ENCODE measurements around the gene C19orf67. TPM values are rescaled to one million over a fixed set of nuclear protein-coding genes. Genes with fewer than 3 reads are reported as not detected.

The C19orf67 gene
- total and polyA plus RNA-seq, 2 donors from 2014 or later = not detected

DNA sequence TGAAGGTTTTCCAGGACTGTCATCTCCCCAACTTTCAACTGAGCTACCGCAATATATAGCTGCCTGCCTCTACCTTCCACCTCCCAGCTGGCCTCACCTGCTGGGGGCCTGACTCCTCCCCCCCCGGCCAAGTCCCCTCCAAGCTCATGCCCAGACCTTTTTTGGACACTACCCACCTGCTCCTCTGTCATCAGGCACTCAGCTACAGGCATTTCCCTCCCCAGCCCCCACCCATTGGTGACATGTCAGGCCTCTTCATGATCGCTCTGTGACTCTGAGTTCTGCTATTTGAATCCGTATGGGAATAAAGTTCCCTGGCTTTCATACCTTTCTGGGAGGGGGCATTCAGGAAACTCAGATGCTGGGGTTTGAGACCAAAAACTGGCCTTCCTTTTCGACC lies 30.2 kb upstream of the C19orf67 start:
- Histone ChIP-seq H3K27ac (ENCODE audit: low read depth in 2 of 2, low read length in 2 of 2) (no peak overlapping the region), H3K9ac (ENCODE audit: low read length in 3 of 3) (no peak overlapping the region), H3K27me3 (ENCODE audit: control insufficient read depth, insufficient read depth, low read length) (no peaks in the 10 kb centered on the region), H3K4me1 (ENCODE audit: control insufficient read depth in 2 of 3, insufficient read depth in 2 of 3, low read depth in 1 of 3, low read length in 3 of 3) (peaks cover 0 to 49% (median 37%) of the 10 kb centered on the region in 3 donors), H3K36me3 (ENCODE audit: control insufficient read depth in 2 of 3, insufficient read depth in 3 of 3, low read length in 3 of 3) (no peaks in the 10 kb centered on the region), H3K9me3 (ENCODE audit: control insufficient read depth in 2 of 3, insufficient read depth in 1 of 3, low read length in 3 of 3) (no peaks in the 10 kb centered on the region), H3K4me3 (ENCODE audit: low read length in 3 of 3) (no peak overlapping the region)
- no peak for DNase-seq
- no peak for FAIRE-seq
- no peak for TF ChIP-seq CTCF (IDR thresholded peaks at IDR 0.05; ENCODE audit: borderline replicate concordance, extremely low read depth, insufficient read depth)
- intact Hi-C loops (cut with DNase I) = no loop called here

DNA sequence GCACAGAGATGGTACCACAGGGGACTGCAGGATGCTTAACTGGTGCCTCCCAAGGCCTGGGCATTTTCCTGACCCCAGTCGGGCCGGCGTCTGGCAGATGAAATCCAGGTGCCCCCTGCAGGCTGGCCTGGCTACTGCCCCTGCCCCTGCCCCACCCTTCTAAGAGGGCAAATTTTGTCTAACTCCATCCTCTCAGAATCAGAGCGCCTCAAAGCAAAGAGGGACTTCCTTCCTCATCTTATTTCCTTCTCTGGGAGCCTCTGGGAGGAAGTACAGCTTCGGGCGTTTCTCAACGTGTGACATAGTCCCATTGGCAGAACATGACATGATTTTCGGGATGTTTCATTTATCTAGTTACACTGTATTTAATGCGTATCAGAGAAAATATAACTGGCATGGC lies 29.3 kb upstream of the C19orf67 start:
- H3K27ac ChIP-seq (ENCODE audit: low read depth in 2 of 2, low read length in 2 of 2) = peak overlapping the region in 1 of 2 donors; percentile 11
- FAIRE-seq = no peak

GRCh38 chr19:14114439-14114838 lies 28.9 kb upstream of the C19orf67 start:
- H3K27me3 ChIP-seq (ENCODE audit: control insufficient read depth, insufficient read depth, low read length) = no peaks in the 10 kb centered on the region
- no peak for TF ChIP-seq CTCF (IDR thresholded peaks at IDR 0.05; ENCODE audit: borderline replicate concordance, extremely low read depth, insufficient read depth)
- no peak overlapping the region for H3K4me3 ChIP-seq (ENCODE audit: low read length in 3 of 3)
- no peak overlapping the region for H3K9ac ChIP-seq (ENCODE audit: low read length in 3 of 3)
- DNase-seq = no peak
- FAIRE-seq = no peak
- peaks cover 0 to 44% (median 32%) of the 10 kb centered on the region in 3 donors for H3K4me1 ChIP-seq (ENCODE audit: control insufficient read depth in 2 of 3, insufficient read depth in 2 of 3, low read depth in 1 of 3, low read length in 3 of 3)
- intact Hi-C loops (cut with DNase I) = no loop called here
- H3K9me3 ChIP-seq (ENCODE audit: control insufficient read depth in 2 of 3, insufficient read depth in 1 of 3, low read length in 3 of 3) = no peaks in the 10 kb centered on the region
- peak overlapping the region in 1 of 2 donors; percentile 11 for H3K27ac ChIP-seq (ENCODE audit: low read depth in 2 of 2, low read length in 2 of 2)
- H3K36me3 ChIP-seq (ENCODE audit: control insufficient read depth in 2 of 3, insufficient read depth in 3 of 3, low read length in 3 of 3) = no peaks in the 10 kb centered on the region

More for the DNA sequence above, 29.3 kb upstream of the C19orf67 start:
- peak; percentile 32 for TF ChIP-seq CTCF (IDR thresholded peaks at IDR 0.05; ENCODE audit: borderline replicate concordance, extremely low read depth, insufficient read depth)
- Histone ChIP-seq H3K9ac (ENCODE audit: low read length in 3 of 3) (no peak overlapping the region), H3K4me1 (ENCODE audit: control insufficient read depth in 2 of 3, insufficient read depth in 2 of 3, low read depth in 1 of 3, low read length in 3 of 3) (peaks cover 0 to 48% (median 36%) of the 10 kb centered on the region in 3 donors), H3K4me3 (ENCODE audit: low read length in 3 of 3) (no peak overlapping the region), H3K9me3 (ENCODE audit: control insufficient read depth in 2 of 3, insufficient read depth in 1 of 3, low read length in 3 of 3) (no peaks in the 10 kb centered on the region), H3K36me3 (ENCODE audit: control insufficient read depth in 2 of 3, insufficient read depth in 3 of 3, low read length in 3 of 3) (no peaks in the 10 kb centered on the region), H3K27me3 (ENCODE audit: control insufficient read depth, insufficient read depth, low read length) (no peaks in the 10 kb centered on the region)
- intact Hi-C loops (cut with DNase I) = no loop called here
- no peak for DNase-seq
